ENCODE data around the gene TRIP4.

- no peak for TF ChIP-seq CTCF (IDR thresholded peaks at IDR 0.05)
- TF ChIP-seq POLR2A (IDR thresholded peaks at IDR 0.05) = no peak
These were observed 32.8 kb upstream of the TRIP4 start for GRCh38 chr15:64354688-64355344.

Measured in tibial nerve (tissue), 3 donors.